ENCODE measurements around the gene SH2B3.
A peak's percentile ranks its signal among the peaks of the same experiment; 100 is the strongest.

The SH2B3 gene

GRCh38 chr12:111429828-111430432 is 24.2 kb downstream of the SH2B3 start:
- peak; percentile 55 for DNase-seq

GRCh38 chr12:111430433-111431353 is 25.0 kb downstream of the SH2B3 start:
- peak; percentile 41 for DNase-seq

- DNase-seq = no peak
These were observed 26.0 kb downstream of the SH2B3 start for GRCh38 chr12:111431772-111432171.

GRCh38 chr12:111434049-111434448 is 28.3 kb downstream of the SH2B3 start:
- no peak for DNase-seq

GRCh38 chr12:111434680-111435338 is 29.1 kb downstream of the SH2B3 start:
- DNase-seq = peak; percentile 19

GRCh38 chr12:111435661-111436201 is 30.0 kb downstream of the SH2B3 start:
- DNase-seq = no peak

- DNase-seq = no peak
These were observed 30.5 kb downstream of the SH2B3 start for GRCh38 chr12:111436266-111436665.

- DNase-seq = no peak
These were observed 31.1 kb downstream of the SH2B3 start for GRCh38 chr12:111436811-111437210.

- DNase-seq = peak; percentile 21
These were observed 32.2 kb downstream of the SH2B3 start for GRCh38 chr12:111437816-111438454.

GRCh38 chr12:111438481-111438880 is 32.8 kb downstream of the SH2B3 start:
- DNase-seq = peak; percentile 60

GRCh38 chr12:111439657-111440151 is 34.0 kb downstream of the SH2B3 start:
- no peak for DNase-seq

- no peak for DNase-seq
These were observed 34.4 kb downstream of the SH2B3 start for GRCh38 chr12:111440152-111440551.

GRCh38 chr12:111440631-111441030 is 34.9 kb downstream of the SH2B3 start:
- DNase-seq = no peak

GRCh38 chr12:111441107-111441928 is 35.6 kb downstream of the SH2B3 start:
- DNase-seq = no peak

- no peak for DNase-seq
These were observed 36.8 kb downstream of the SH2B3 start for GRCh38 chr12:111442301-111443045.

GRCh38 chr12:111443086-111443485 is 37.4 kb downstream of the SH2B3 start:
- no peak for DNase-seq

GRCh38 chr12:111443586-111443985 is 37.9 kb downstream of the SH2B3 start:
- DNase-seq = no peak

- DNase-seq = no peak
These were observed 38.7 kb downstream of the SH2B3 start for GRCh38 chr12:111444314-111444924.

- no peak for DNase-seq
These were observed 39.4 kb downstream of the SH2B3 start for GRCh38 chr12:111444925-111445725.

Measured in KG1 (cell line).